Endothelial cell of umbilical vein (primary cell): ENCODE data around the gene TUBG2.

Experiments
- EZH2 ChIP-seq: IDR thresholded peaks from 2 replicates; pipeline ENCODE4 v1.6.1; 2012; ENCODE audit warnings: borderline replicate concordance, low read depth, mild to moderate bottlenecking, moderate library complexity, low read length, inconsistent platforms; ENCODE audit not compliant: severe bottlenecking
- FOS ChIP-seq: IDR thresholded peaks from 2 replicates; pipeline ENCODE4 v1.6.1; 2011; ENCODE audit warnings: mild to moderate bottlenecking, low read length, moderate library complexity, borderline replicate concordance; ENCODE audit not compliant: insufficient read depth
- GATA2 ChIP-seq: IDR thresholded peaks from 2 replicates; pipeline ENCODE4 v1.7.0; 2011; ENCODE audit warnings: low read depth, mild to moderate bottlenecking, moderate library complexity, mixed read lengths, low read length; ENCODE audit not compliant: insufficient read length, insufficient read depth
- JUN ChIP-seq: IDR thresholded peaks from 2 replicates; pipeline ENCODE4 v1.6.1; 2011; ENCODE audit warnings: borderline replicate concordance, low read depth; ENCODE audit not compliant: insufficient read length, insufficient read depth
- MAX ChIP-seq: IDR thresholded peaks from 2 replicates; pipeline ENCODE4 v1.6.1; 2011; ENCODE audit not compliant: insufficient read depth, insufficient read length
- MYC ChIP-seq: IDR thresholded peaks from one replicate; pipeline ENCODE4 v1.6.1; 2011; ENCODE audit warnings: mild to moderate bottlenecking, low read depth, low read length
- POLR2A ChIP-seq: IDR thresholded peaks from 2 replicates; pipeline ENCODE4 v1.6.1; 2012; ENCODE audit warnings: low read depth, mild to moderate bottlenecking, control low read depth, low read length
- POLR2AphosphoS5 ChIP-seq: IDR thresholded peaks from 2 replicates; pipeline ENCODE4 v1.6.1; 2012; ENCODE audit warnings: low read depth, mild to moderate bottlenecking, control low read depth, low read length, moderate library complexity; ENCODE audit not compliant: insufficient read depth
- TF ChIP-seq, protein P1 (sequence below), 2 donors: IDR thresholded peaks; 1 replicate in 1 of 2; 2 replicates in 1 of 2; pipeline ENCODE4 v1.5.1; 2011; ENCODE audit warnings: low read length in 2 of 2, mild to moderate bottlenecking in 2 of 2, moderate library complexity in 2 of 2, control low read depth in 1 of 2, inconsistent platforms in 1 of 2, low read depth in 1 of 2; ENCODE audit not compliant: insufficient read depth in 1 of 2; ENCODE audit errors: extremely low read depth in 1 of 2

GRCh38 chr17:42673885-42674754, 15.0 kb downstream of the TUBG2 start:
- TF ChIP-seq POLR2AphosphoS5 (no peak), POLR2A (no peak), MAX (no peak), EZH2 (no peak), JUN (no peak), GATA2 (no peak), FOS (no peak), MYC (no peak)
- TF ChIP-seq, protein P1, sequence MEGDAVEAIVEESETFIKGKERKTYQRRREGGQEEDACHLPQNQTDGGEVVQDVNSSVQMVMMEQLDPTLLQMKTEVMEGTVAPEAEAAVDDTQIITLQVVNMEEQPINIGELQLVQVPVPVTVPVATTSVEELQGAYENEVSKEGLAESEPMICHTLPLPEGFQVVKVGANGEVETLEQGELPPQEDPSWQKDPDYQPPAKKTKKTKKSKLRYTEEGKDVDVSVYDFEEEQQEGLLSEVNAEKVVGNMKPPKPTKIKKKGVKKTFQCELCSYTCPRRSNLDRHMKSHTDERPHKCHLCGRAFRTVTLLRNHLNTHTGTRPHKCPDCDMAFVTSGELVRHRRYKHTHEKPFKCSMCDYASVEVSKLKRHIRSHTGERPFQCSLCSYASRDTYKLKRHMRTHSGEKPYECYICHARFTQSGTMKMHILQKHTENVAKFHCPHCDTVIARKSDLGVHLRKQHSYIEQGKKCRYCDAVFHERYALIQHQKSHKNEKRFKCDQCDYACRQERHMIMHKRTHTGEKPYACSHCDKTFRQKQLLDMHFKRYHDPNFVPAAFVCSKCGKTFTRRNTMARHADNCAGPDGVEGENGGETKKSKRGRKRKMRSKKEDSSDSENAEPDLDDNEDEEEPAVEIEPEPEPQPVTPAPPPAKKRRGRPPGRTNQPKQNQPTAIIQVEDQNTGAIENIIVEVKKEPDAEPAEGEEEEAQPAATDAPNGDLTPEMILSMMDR (IDR thresholded peaks at IDR 0.05; ENCODE audit: extremely low read depth in 1 of 2, insufficient read depth in 1 of 2, low read depth in 1 of 2, low read length in 2 of 2), result peak; percentile 37 to 67
